Activated CD4-positive, alpha-beta T cell treated with anti-CD3 and anti-CD28 coated beads, Interleukin-2, amount 10 ng/mL, durations not matched to agents 7 days and 5 days (primary cell): ENCODE results near the gene RBM3. TPM values are rescaled to one million over a fixed set of nuclear protein-coding genes. Genes with fewer than 3 reads are reported as not detected.
"Not testable (repeated sequence)": the region's sequence is repeated elsewhere in the genome, so short reads cannot be mapped to it uniquely, and the experiment has no call there.

ENCODE experiments used
- CTCF ChIA-PET: fragments of 350-600 bp; sonication (Branson Sonifier 250); formaldehyde crosslinking; loops from one replicate; lab custom pipeline; 2021; ENCODE audit warnings: antibody characterized with exemption; lab: Charles Lee
- POLR2A ChIA-PET: fragments of 350-600 bp; sonication (Branson Sonifier 250); formaldehyde crosslinking; loops from one replicate; lab custom pipeline; 2021; ENCODE audit warnings: antibody characterized with exemption; lab: Charles Lee
- DNase-seq: peaks from one replicate; pipeline ENCODE4 v3.0.0-alpha.2; 2020
- H3K27ac Mint-ChIP-seq: one replicate; pipeline ENCODE4 v1.8.0; 2021; ENCODE audit warnings: mild to moderate bottlenecking, moderate library complexity, mixed read lengths
- H3K27me3 Mint-ChIP-seq: one replicate; pipeline ENCODE4 v1.8.0; 2021; ENCODE audit warnings: mixed read lengths
- H3K36me3 Mint-ChIP-seq: one replicate; pipeline ENCODE4 v1.8.0; 2021; ENCODE audit warnings: low read depth, mixed read lengths
- H3K4me1 Mint-ChIP-seq: one replicate; pipeline ENCODE4 v1.8.0; 2021; ENCODE audit warnings: mixed read lengths
- H3K4me3 Mint-ChIP-seq: one replicate; pipeline ENCODE4 v1.8.0; 2021; ENCODE audit warnings: mild to moderate bottlenecking, moderate library complexity, mixed read lengths
- H3K9me3 Mint-ChIP-seq: one replicate; pipeline ENCODE4 v1.8.0; 2021; ENCODE audit warnings: mixed read lengths
- total RNA-seq, 2 experiments: library from RNA; stranded (reverse); gene quantifications; one replicate each; pipeline ENCODE4 v1.2.3, GENCODE V29; 2021

Gene RBM3
- total RNA-seq, 2 experiments from 2014 or later = 270 to 289 TPM

- Mint-ChIP-seq H3K27ac (no peak overlapping the region), H3K9me3 (no peaks in the 10 kb centered on the region), H3K4me1 (peaks cover 1% of the 10 kb centered on the region), H3K27me3 (no peaks in the 10 kb centered on the region), H3K4me3 (no peak overlapping the region), H3K36me3 (peaks cover 21% of the 10 kb centered on the region)
- POLR2A ChIA-PET = no interaction called here
- no peak for DNase-seq
- CTCF ChIA-PET = no interaction called here
These were observed 25.4 kb upstream of the RBM3 start for GRCh38 chrX:48548871-48549270.

- CTCF ChIA-PET, H3K4me3 Mint-ChIP-seq: not testable (repeated sequence)
- peaks cover 18% of the 10 kb centered on the region for H3K36me3 Mint-ChIP-seq
These were observed 18.5 kb upstream of the RBM3 start for GRCh38 chrX:48555731-48556325.

GRCh38 chrX:48558271-48558670, 16.0 kb upstream of the RBM3 start:
- no peaks in the 10 kb centered on the region for H3K4me1 Mint-ChIP-seq
- H3K27me3 Mint-ChIP-seq = no peaks in the 10 kb centered on the region
- peaks cover 19% of the 10 kb centered on the region for H3K36me3 Mint-ChIP-seq
- H3K27ac Mint-ChIP-seq = no peak overlapping the region
- H3K4me3 Mint-ChIP-seq = no peak overlapping the region
- POLR2A ChIA-PET = no interaction called here
- H3K9me3 Mint-ChIP-seq = no peaks in the 10 kb centered on the region
- DNase-seq = no peak
- CTCF ChIA-PET = interaction anchor here (0.6 kb wide), 1 partner anchor 16 kb away, joined by 4 read pairs; no protein-coding TSS in a partner anchor

More at GRCh38 chrX:48555731-48556325, 18.5 kb upstream of the RBM3 start:
- H3K27me3 Mint-ChIP-seq, H3K9me3 Mint-ChIP-seq, H3K27ac Mint-ChIP-seq, H3K4me1 Mint-ChIP-seq, POLR2A ChIA-PET, DNase-seq: not testable (repeated sequence)

GRCh38 chrX:48559636-48560035, 14.6 kb upstream of the RBM3 start:
- Mint-ChIP-seq H3K36me3 (peaks cover 15% of the 10 kb centered on the region), H3K4me3 (no peak overlapping the region), H3K27ac (no peak overlapping the region), H3K9me3 (no peaks in the 10 kb centered on the region), H3K4me1 (no peaks in the 10 kb centered on the region), H3K27me3 (no peaks in the 10 kb centered on the region)
- no peak for DNase-seq
- ChIA-PET CTCF (no interaction called here), POLR2A (no interaction called here)

GRCh38 chrX:48560056-48560455, 14.2 kb upstream of the RBM3 start:
- Mint-ChIP-seq H3K27me3 (no peaks in the 10 kb centered on the region), H3K36me3 (peaks cover 11% of the 10 kb centered on the region), H3K4me3 (no peak overlapping the region), H3K4me1 (no peaks in the 10 kb centered on the region), H3K27ac (peak overlapping the region; percentile 25), H3K9me3 (no peaks in the 10 kb centered on the region)
- ChIA-PET POLR2A (no interaction called here), CTCF (no interaction called here)
- no peak for DNase-seq

GRCh38 chrX:48560681-48561080, 13.6 kb upstream of the RBM3 start:
- Mint-ChIP-seq H3K4me3 (no peak overlapping the region), H3K36me3 (peaks cover 8% of the 10 kb centered on the region), H3K27me3 (no peaks in the 10 kb centered on the region), H3K27ac (peak overlapping the region; percentile 50), H3K4me1 (no peaks in the 10 kb centered on the region), H3K9me3 (no peaks in the 10 kb centered on the region)
- DNase-seq = no peak
- ChIA-PET POLR2A (no interaction called here), CTCF (no interaction called here)

GRCh38 chrX:48569958-48570357, 4.3 kb upstream of the RBM3 start:
- Mint-ChIP-seq H3K9me3 (no peaks in the 10 kb centered on the region), H3K4me1 (peaks cover 16% of the 10 kb centered on the region), H3K4me3 (no peak overlapping the region), H3K27ac (peak overlapping the region; percentile 13), H3K27me3 (no peaks in the 10 kb centered on the region), H3K36me3 (peaks cover 7% of the 10 kb centered on the region)
- CTCF ChIA-PET = no interaction called here
- DNase-seq = no peak
- POLR2A ChIA-PET = no interaction called here

- ChIA-PET CTCF (interaction anchor here (0.7 to 1.5 kb wide), 2 partner anchors 10 to 34 kb away, joined by 3 read pairs; no protein-coding TSS in a partner anchor), POLR2A (no interaction called here)
- DNase-seq = peak; percentile 28
- Mint-ChIP-seq H3K9me3 (no peaks in the 10 kb centered on the region), H3K4me1 (peaks cover 35% of the 10 kb centered on the region), H3K27ac (peak overlapping the region; percentile 99), H3K36me3 (peaks cover 38% of the 10 kb centered on the region), H3K4me3 (peak overlapping the region; percentile 98), H3K27me3 (no peaks in the 10 kb centered on the region)
These were observed 504 bp upstream of the RBM3 start for GRCh38 chrX:48573690-48574269.

GRCh38 chrX:48575642-48576041, 1.4 kb downstream of the RBM3 start:
- Mint-ChIP-seq H3K9me3 (no peaks in the 10 kb centered on the region), H3K27me3 (no peaks in the 10 kb centered on the region), H3K4me3 (peak overlapping the region; percentile 98), H3K27ac (peak overlapping the region; percentile 99), H3K36me3 (peaks cover 48% of the 10 kb centered on the region), H3K4me1 (peaks cover 32% of the 10 kb centered on the region)
- ChIA-PET CTCF (no interaction called here), POLR2A (no interaction called here)
- DNase-seq = no peak

- CTCF ChIA-PET = no interaction called here
- POLR2A ChIA-PET = no interaction called here
- Mint-ChIP-seq H3K27ac (peak overlapping the region; percentile 99), H3K36me3 (peaks cover 48% of the 10 kb centered on the region), H3K9me3 (no peaks in the 10 kb centered on the region), H3K4me1 (peaks cover 32% of the 10 kb centered on the region), H3K27me3 (no peaks in the 10 kb centered on the region), H3K4me3 (peak overlapping the region; percentile 98)
- DNase-seq = no peak
These were observed 1.8 kb downstream of the RBM3 start for GRCh38 chrX:48576108-48576507.

- no peak for DNase-seq
- Mint-ChIP-seq H3K27ac (no peak overlapping the region), H3K9me3 (no peaks in the 10 kb centered on the region), H3K36me3 (peaks cover 48% of the 10 kb centered on the region), H3K27me3 (no peaks in the 10 kb centered on the region), H3K4me3 (no peak overlapping the region), H3K4me1 (peaks cover 32% of the 10 kb centered on the region)
- ChIA-PET CTCF (no interaction called here), POLR2A (no interaction called here)
These were observed 4.4 kb downstream of the RBM3 start for GRCh38 chrX:48578661-48579128.

- no peak overlapping the region for H3K27ac Mint-ChIP-seq
- POLR2A ChIA-PET = no interaction called here
- CTCF ChIA-PET = no interaction called here
These were observed 5.0 kb downstream of the RBM3 start for GRCh38 chrX:48579259-48579658.

GRCh38 chrX:48580662-48581061, 6.4 kb downstream of the RBM3 start:
- Mint-ChIP-seq H3K4me1 (peaks cover 21% of the 10 kb centered on the region), H3K4me3 (no peak overlapping the region), H3K36me3 (peaks cover 34% of the 10 kb centered on the region), H3K9me3 (no peaks in the 10 kb centered on the region), H3K27me3 (no peaks in the 10 kb centered on the region), H3K27ac (no peak overlapping the region)
- POLR2A ChIA-PET = no interaction called here
- CTCF ChIA-PET = interaction anchor here (0.6 kb wide), 1 partner anchor 15 kb away, joined by 3 read pairs; no protein-coding TSS in a partner anchor
- no peak for DNase-seq

More at GRCh38 chrX:48579259-48579658, 5.0 kb downstream of the RBM3 start:
- Mint-ChIP-seq H3K4me3 (no peak overlapping the region), H3K9me3 (no peaks in the 10 kb centered on the region), H3K27me3 (no peaks in the 10 kb centered on the region), H3K4me1 (peaks cover 27% of the 10 kb centered on the region), H3K36me3 (peaks cover 44% of the 10 kb centered on the region)
- no peak for DNase-seq
